ENCODE measurements around the gene DAD1. TPM values are rescaled to one million over a fixed set of nuclear protein-coding genes. Genes with fewer than 3 reads are reported as not detected.

The DAD1 gene
- total RNA-seq, 2 experiments from 2014 or later, result 194 to 196 TPM

DNA sequence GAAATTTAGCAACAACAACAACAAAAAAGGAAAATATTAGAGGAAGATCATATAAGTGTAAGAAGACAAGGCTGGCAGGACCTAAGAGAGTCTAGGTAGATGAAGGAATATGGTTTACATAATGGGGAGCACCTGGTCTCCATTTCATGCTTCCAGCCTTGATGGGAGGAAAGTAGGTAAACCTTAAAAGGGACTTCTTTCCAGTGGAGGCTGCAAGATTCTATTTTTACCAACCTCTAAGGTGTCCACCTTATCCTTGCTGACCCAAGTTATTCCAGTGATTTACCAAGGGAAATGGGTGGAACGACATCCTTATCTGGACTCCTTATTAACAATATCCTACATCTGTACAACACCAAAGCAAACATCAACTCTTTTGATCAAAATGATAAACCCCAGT is 30.0 kb downstream of the DAD1 start:
- Mint-ChIP-seq H3K27ac (peak overlapping the region; percentile 94), H3K9me3 (no peaks in the 10 kb centered on the region), H3K36me3 (ENCODE audit: low read depth) (peaks cover 28% of the 10 kb centered on the region), H3K4me1 (ENCODE audit: low read depth) (peaks cover 81% of the 10 kb centered on the region), H3K4me3 (peak overlapping the region; percentile 82), H3K27me3 (peaks cover 3% of the 10 kb centered on the region)
- ATAC-seq, result no peak
- ChIA-PET POLR2A (interaction anchor here (1.0 to 15.6 kb wide), 8 partner anchors 8 to 92 kb away, joined by 4 to 575 read pairs (median 105); partner anchors contain the start of gene DAD1), CTCF (interaction anchor here (1.0 to 5.2 kb wide), 7 partner anchors 9 to 341 kb away, joined by 3 to 259 read pairs (median 6); no protein-coding TSS in a partner anchor)
- no peak for TF ChIP-seq CTCF (IDR thresholded peaks at IDR 0.05)
- intact Hi-C loops (cut with micrococcal nuclease), result loop anchor here (5.0 to 10.0 kb wide), 3 partner anchors 642 to 814 kb away; no protein-coding TSS in a partner anchor
- no peak for DNase-seq

DNA sequence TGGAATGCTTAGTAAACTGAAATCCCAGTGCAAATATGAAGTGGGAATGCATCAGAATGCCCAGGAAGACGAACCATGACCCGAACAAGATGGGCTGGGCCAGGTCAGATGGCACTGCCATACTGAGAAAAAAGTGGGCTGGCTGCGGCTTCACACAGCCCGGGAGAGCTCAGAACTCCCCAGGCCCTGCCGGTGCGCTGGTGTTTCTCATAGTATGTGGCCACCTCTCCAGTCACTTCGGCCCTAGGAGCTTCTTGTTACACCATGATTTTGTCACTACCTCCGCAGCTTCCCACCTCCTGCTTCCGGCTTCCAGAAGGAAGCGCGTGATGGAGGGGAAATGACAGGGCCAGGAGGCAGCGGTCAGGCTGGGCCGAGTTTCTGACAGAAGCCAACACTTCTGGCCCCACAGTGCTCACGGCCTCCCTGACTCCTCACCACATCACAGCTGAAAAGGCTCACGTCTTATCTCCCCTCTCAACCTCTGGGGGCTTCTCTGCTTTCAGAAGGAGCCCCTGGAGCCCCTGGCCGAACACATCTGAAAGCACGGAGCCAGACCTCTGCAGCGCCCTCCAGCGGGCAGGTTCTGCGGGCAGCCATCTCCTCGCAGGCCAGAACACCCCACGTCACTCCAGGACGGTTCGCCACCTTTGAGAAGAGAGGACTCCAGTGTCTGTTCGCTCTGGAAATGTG is 30.7 kb downstream of the DAD1 start:
- intact Hi-C loops (cut with micrococcal nuclease), result loop anchor here (5.0 to 10.0 kb wide), 3 partner anchors 641 to 814 kb away; no protein-coding TSS in a partner anchor
- no peaks in the 10 kb centered on the region for H3K9me3 Mint-ChIP-seq
- peaks cover 3% of the 10 kb centered on the region for H3K27me3 Mint-ChIP-seq
- H3K4me1 Mint-ChIP-seq (ENCODE audit: low read depth), result peaks cover 80% of the 10 kb centered on the region
- H3K4me3 Mint-ChIP-seq, result peak overlapping the region; percentile 82
- TF ChIP-seq CTCF (IDR thresholded peaks at IDR 0.05), result peak; percentile 75
- H3K36me3 Mint-ChIP-seq (ENCODE audit: low read depth), result peaks cover 27% of the 10 kb centered on the region
- ChIA-PET CTCF (interaction anchor here (0.7 to 5.2 kb wide), 18 partner anchors 9 to 824 kb away, joined by 3 to 259 read pairs (median 3); no protein-coding TSS in a partner anchor), POLR2A (interaction anchor here (0.8 to 14.7 kb wide), 8 partner anchors 9 to 52 kb away, joined by 3 to 575 read pairs (median 6); partner anchors contain the start of gene DAD1)
- peak; percentile 7 for ATAC-seq
- peak; percentile 91 for DNase-seq
- peak overlapping the region; percentile 94 for H3K27ac Mint-ChIP-seq

- Mint-ChIP-seq H3K27ac (peak overlapping the region; percentile 94), H3K4me1 (ENCODE audit: low read depth) (peaks cover 81% of the 10 kb centered on the region), H3K9me3 (no peaks in the 10 kb centered on the region), H3K27me3 (peaks cover 3% of the 10 kb centered on the region), H3K4me3 (peak overlapping the region; percentile 82), H3K36me3 (ENCODE audit: low read depth) (peaks cover 29% of the 10 kb centered on the region)
- no peak for TF ChIP-seq CTCF (IDR thresholded peaks at IDR 0.05)
- POLR2A ChIA-PET, result interaction anchor here (0.8 to 14.7 kb wide), 9 partner anchors 8 to 91 kb away, joined by 3 to 575 read pairs (median 5); partner anchors contain the start of gene DAD1
- ATAC-seq (no peak), DNase-seq (peak; percentile 19)
- CTCF ChIA-PET, result interaction anchor here (0.7 to 5.2 kb wide), 18 partner anchors 8 to 823 kb away, joined by 3 to 259 read pairs (median 3); no protein-coding TSS in a partner anchor
- intact Hi-C loops (cut with micrococcal nuclease), result loop anchor here (1.0 to 10.0 kb wide), 4 partner anchors 12 to 813 kb away; no protein-coding TSS in a partner anchor
Observed at GRCh38 chr14:22557846-22558220, 31.2 kb downstream of the DAD1 start.

DNA sequence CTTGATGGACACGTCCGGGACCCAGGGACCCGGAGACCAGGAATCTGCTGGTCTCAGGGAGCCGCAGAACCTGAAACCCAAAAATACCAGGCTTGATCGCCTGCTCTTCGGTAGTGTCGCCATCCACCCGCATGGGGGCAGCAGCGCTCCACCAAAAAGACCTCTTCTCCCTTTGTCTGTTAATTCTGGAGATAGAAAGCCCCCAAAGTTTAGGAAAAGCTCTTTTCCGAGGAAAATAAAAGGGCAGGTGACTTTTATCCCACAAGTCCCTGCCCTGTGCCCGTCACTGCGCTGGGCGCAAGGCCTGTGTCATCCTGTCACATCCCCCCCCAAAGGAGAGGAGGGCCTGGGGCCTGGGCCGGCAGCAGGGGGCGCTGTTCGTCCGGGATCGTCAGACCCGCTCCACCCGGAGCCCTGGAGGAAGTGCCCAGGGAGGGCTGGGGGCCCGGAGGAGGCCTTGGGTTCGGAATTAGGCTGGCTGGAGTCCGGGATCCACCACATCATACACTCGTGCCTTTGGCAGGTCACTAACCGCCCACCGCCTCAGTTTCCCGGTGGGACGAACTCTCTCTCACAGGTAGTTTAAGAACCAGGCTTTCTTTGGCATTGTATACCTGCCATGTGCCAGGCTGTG is 31.9 kb downstream of the DAD1 start:
- POLR2A ChIA-PET, result interaction anchor here (0.6 to 14.7 kb wide), 23 partner anchors 10 to 642 kb away, joined by 3 to 575 read pairs (median 5); partner anchors contain the start of genes DAD1, LRP10 and OXA1L
- no peaks in the 10 kb centered on the region for H3K9me3 Mint-ChIP-seq
- DNase-seq (peak; percentile 93), ATAC-seq (peak; percentile 5)
- H3K4me1 Mint-ChIP-seq (ENCODE audit: low read depth), result peaks cover 84% of the 10 kb centered on the region
- intact Hi-C loops (cut with micrococcal nuclease), result loop anchor here (1.0 to 10.0 kb wide), 4 partner anchors 13 to 812 kb away; no protein-coding TSS in a partner anchor
- CTCF ChIA-PET, result interaction anchor here (0.6 to 3.5 kb wide), 41 partner anchors 10 to 808 kb away, joined by 3 to 249 read pairs (median 7); partner anchors contain the start of genes ABHD4, AJUBA, DAD1 and MRPL52
- peaks cover 3% of the 10 kb centered on the region for H3K27me3 Mint-ChIP-seq
- peak overlapping the region; percentile 82 for H3K4me3 Mint-ChIP-seq
- peak overlapping the region; percentile 94 for H3K27ac Mint-ChIP-seq
- H3K36me3 Mint-ChIP-seq (ENCODE audit: low read depth), result peaks cover 32% of the 10 kb centered on the region
- peak; percentile 100 for TF ChIP-seq CTCF (IDR thresholded peaks at IDR 0.05)
